LNCaP clone FGC (cell line): ENCODE measurements around the gene SLC46A3.

Experiments used
- DNase-seq: peaks from one replicate; pipeline ENCODE4 v3.0.0-alpha.2; 2011; ENCODE audit warnings: low read depth
- H3K4me3 ChIP-seq: 2 replicates; pipeline ENCODE4 v1.5.1; 2011; ENCODE audit warnings: mild to moderate bottlenecking, low read depth, low read length, control low read depth
- TF ChIP-seq, protein P1 (sequence below): IDR thresholded peaks from 2 replicates; pipeline ENCODE4 v1.5.1; 2012; ENCODE audit warnings: mild to moderate bottlenecking; ENCODE audit not compliant: control insufficient read depth, insufficient read depth; ENCODE audit errors: extremely low read depth

Gene SLC46A3

GRCh38 chr13:28734906-28735305, 16.1 kb upstream of the SLC46A3 start:
- DNase-seq, result no peak
- no peak overlapping the region for H3K4me3 ChIP-seq
- TF ChIP-seq, protein P1, sequence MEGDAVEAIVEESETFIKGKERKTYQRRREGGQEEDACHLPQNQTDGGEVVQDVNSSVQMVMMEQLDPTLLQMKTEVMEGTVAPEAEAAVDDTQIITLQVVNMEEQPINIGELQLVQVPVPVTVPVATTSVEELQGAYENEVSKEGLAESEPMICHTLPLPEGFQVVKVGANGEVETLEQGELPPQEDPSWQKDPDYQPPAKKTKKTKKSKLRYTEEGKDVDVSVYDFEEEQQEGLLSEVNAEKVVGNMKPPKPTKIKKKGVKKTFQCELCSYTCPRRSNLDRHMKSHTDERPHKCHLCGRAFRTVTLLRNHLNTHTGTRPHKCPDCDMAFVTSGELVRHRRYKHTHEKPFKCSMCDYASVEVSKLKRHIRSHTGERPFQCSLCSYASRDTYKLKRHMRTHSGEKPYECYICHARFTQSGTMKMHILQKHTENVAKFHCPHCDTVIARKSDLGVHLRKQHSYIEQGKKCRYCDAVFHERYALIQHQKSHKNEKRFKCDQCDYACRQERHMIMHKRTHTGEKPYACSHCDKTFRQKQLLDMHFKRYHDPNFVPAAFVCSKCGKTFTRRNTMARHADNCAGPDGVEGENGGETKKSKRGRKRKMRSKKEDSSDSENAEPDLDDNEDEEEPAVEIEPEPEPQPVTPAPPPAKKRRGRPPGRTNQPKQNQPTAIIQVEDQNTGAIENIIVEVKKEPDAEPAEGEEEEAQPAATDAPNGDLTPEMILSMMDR, result no peak

GRCh38 chr13:28730762-28731161, 12.0 kb upstream of the SLC46A3 start:
- no peak for DNase-seq
- TF ChIP-seq, protein P1, result no peak
- no peak overlapping the region for H3K4me3 ChIP-seq

DNA sequence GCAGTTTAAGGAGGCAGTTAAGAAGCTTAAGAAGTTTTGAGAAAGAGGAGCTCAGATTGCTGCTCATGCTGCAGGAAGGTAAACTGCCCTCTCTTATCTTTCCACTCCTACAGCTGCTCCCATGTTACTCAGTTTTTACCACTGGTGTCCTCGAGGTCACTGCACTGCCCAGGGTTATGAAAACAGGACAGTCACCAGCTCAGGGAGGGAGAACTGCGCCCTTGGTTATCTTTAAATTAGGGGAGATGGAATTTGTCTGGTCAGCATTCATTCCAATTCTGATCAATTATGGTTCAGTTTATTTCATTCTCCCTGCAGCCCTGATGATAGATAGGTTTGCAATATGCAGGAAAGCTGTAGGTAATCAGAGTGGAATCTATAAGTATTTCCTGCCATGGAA, 10.8 kb upstream of the SLC46A3 start:
- H3K4me3 ChIP-seq, result no peak overlapping the region
- DNase-seq, result no peak
- TF ChIP-seq, protein P1, result no peak

- H3K4me3 ChIP-seq, result no peak overlapping the region
- TF ChIP-seq, protein P1, result no peak
- DNase-seq, result no peak
These were observed 9.9 kb upstream of the SLC46A3 start for GRCh38 chr13:28728642-28729041.

- no peak for DNase-seq
- TF ChIP-seq, protein P1, result no peak
- H3K4me3 ChIP-seq, result no peak overlapping the region
These were observed 6.4 kb upstream of the SLC46A3 start for GRCh38 chr13:28725046-28725610.

DNA sequence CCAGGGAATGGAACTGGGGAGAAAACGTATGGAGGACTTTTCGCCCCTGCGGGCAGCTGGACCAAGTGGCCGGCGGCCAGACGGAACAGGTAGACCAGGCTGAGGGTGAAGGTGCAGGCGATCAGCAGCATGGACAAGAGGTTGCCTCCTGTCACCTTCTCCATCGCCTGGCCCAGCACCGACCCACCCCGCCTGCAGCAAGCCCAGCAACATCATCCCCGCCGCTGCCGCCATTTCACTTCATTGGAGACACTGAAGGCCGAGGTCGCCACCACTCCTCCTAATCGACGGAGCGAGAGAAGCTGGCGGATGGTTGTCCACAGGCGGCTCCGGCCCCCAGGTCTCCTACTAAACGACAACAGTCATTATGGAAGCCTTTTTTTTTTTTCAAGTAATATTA, 5.0 kb upstream of the SLC46A3 start:
- no peak for DNase-seq
- TF ChIP-seq, protein P1, result no peak
- H3K4me3 ChIP-seq, result no peak overlapping the region

GRCh38 chr13:28719227-28720055, 671 bp upstream of the SLC46A3 start:
- H3K4me3 ChIP-seq, result no peak overlapping the region
- TF ChIP-seq, protein P1, result no peak
- DNase-seq, result no peak
